ENCODE results near the gene APLP2.
"Not testable (repeated sequence)": the region's sequence is repeated elsewhere in the genome, so short reads cannot be mapped to it uniquely, and the experiment has no call there.

Gene APLP2

GRCh38 chr11:130190371-130190881, 120.7 kb downstream of the APLP2 start:
- H3K4me3 ChIP-seq (ENCODE audit: low read depth, low read length), result no peak overlapping the region
- DNase-seq (ENCODE audit: low read depth), result no peak
- TF ChIP-seq MAX (IDR thresholded peaks at IDR 0.05; ENCODE audit: low read depth, low read length) (no peak), CTCF (IDR thresholded peaks at IDR 0.05; ENCODE audit: low read depth, low read length) (no peak), POLR2A (IDR thresholded peaks at IDR 0.05; ENCODE audit: extremely low read depth, insufficient read length) (no peak), MYC (IDR thresholded peaks at IDR 0.05; ENCODE audit: low read depth, low read length) (no peak)

- DNase-seq (ENCODE audit: low read depth), result no peak
- no peak overlapping the region for H3K4me3 ChIP-seq (ENCODE audit: low read depth, low read length)
- TF ChIP-seq MYC (IDR thresholded peaks at IDR 0.05; ENCODE audit: low read depth, low read length) (no peak), POLR2A (IDR thresholded peaks at IDR 0.05; ENCODE audit: extremely low read depth, insufficient read length) (no peak), MAX (IDR thresholded peaks at IDR 0.05; ENCODE audit: low read depth, low read length) (no peak), CTCF (IDR thresholded peaks at IDR 0.05; ENCODE audit: low read depth, low read length) (no peak)
These were observed 122.2 kb downstream of the APLP2 start for GRCh38 chr11:130191896-130192295.

- TF ChIP-seq CTCF (IDR thresholded peaks at IDR 0.05; ENCODE audit: low read depth, low read length) (no peak), MAX (IDR thresholded peaks at IDR 0.05; ENCODE audit: low read depth, low read length) (no peak), MYC (IDR thresholded peaks at IDR 0.05; ENCODE audit: low read depth, low read length) (no peak), POLR2A (IDR thresholded peaks at IDR 0.05; ENCODE audit: extremely low read depth, insufficient read length) (no peak)
- no peak for DNase-seq (ENCODE audit: low read depth)
- no peak overlapping the region for H3K4me3 ChIP-seq (ENCODE audit: low read depth, low read length)
These were observed 123.2 kb downstream of the APLP2 start for GRCh38 chr11:130192845-130193267.

- not testable (repeated sequence) for H3K4me3 ChIP-seq (ENCODE audit: low read depth, low read length); DNase-seq (ENCODE audit: low read depth)
These were observed 123.9 kb downstream of the APLP2 start for GRCh38 chr11:130193551-130193950.
